Ovary (tissue), 9 donors: ENCODE data around the gene PXDC1. TPM values are rescaled to one million over a fixed set of nuclear protein-coding genes. Genes with fewer than 3 reads are reported as not detected.

Source experiments
- DNase-seq, 5 donors: peaks; one replicate each; pipeline ENCODE4 v3.0.0-alpha.2; 2019 to 2020
- H3K27ac ChIP-seq, 2 donors: fragments of 200-600 bp; one replicate each; pipeline versions ENCODE4 v1.5.1 to v1.8.0; 2019 to 2022
- H3K27me3 ChIP-seq: fragments of 200-600 bp; one replicate; pipeline ENCODE4 v1.8.0; 2022
- H3K36me3 ChIP-seq: fragments of 200-600 bp; sonication (generic); one replicate; pipeline ENCODE4 v1.5.1; 2019
- H3K4me1 ChIP-seq: one replicate; pipeline ENCODE4 v1.8.1; 2013; ENCODE audit warnings: mild to moderate bottlenecking, moderate library complexity; ENCODE audit not compliant: insufficient read depth
- H3K4me3 ChIP-seq: fragments of 200-600 bp; sonication (generic); one replicate; pipeline ENCODE4 v1.5.1; 2017
- H3K9me3 ChIP-seq, 2 donors: fragments of 200-600 bp in 1 of 2; sonication (generic) in 1 of 2; one replicate each; pipeline versions ENCODE4 v1.5.1 to v1.8.1; 2013 to 2019; ENCODE audit warnings: mild to moderate bottlenecking in 1 of 2, moderate library complexity in 1 of 2
- CTCF ChIP-seq, 3 donors: fragments of 450-650 bp in 2 of 3; fragments of 200-600 bp in 1 of 3; IDR thresholded peaks; one replicate each; pipeline versions ENCODE4 v1.5.1 to v1.8.0; 2016 to 2022; ENCODE audit warnings: antibody characterized with exemption in 3 of 3, mild to moderate bottlenecking in 1 of 3
- EP300 ChIP-seq: sonication (generic); formaldehyde crosslinking; IDR thresholded peaks from one replicate; pipeline ENCODE4 v1.6.1; 2017; ENCODE audit warnings: antibody characterized with exemption
- POLR2A ChIP-seq: fragments of 450-650 bp; IDR thresholded peaks from one replicate; pipeline ENCODE4 v1.6.1; 2017; ENCODE audit warnings: antibody characterized with exemption, mild to moderate bottlenecking, moderate library complexity
- WGBS, 3 donors: extraction: QIAGEN DNeasy Blood & Tissue Kit in 1 of 3; methylation state at CpG; one replicate each; pipeline versions ENCODE4 v1.1.5 to v1.1.7; 2013 to 2017; 5-methylcytosine and 5-hydroxymethylcytosine counted together
- intact Hi-C, 4 donors: fragments of 100-400 bp; cut with DNase I; formaldehyde crosslinking; loops; one replicate each; pipeline versions ENCODE4 v1.11.0 to v1.15.1; 2022 to 2023
- polyA plus RNA-seq, 2 donors: library from polyadenylated mRNA; stranded (reverse); fragments of 200-250 nt in 1 of 2; fragments of 350-450 nt in 1 of 2; fragmentation: Illumina TruSeq in 1 of 2; extraction: RNeasy Lipid Tissue Mini Kit (QIAGEN cat#74804) in 1 of 2; gene quantifications; one replicate each; pipeline ENCODE4 v1.2.3, GENCODE V29; 2013 to 2014
- total RNA-seq, 7 donors: library from RNA; depleted of rRNA in 2 of 7; stranded (reverse); fragments of >200 nt in 2 of 7; fragmentation: NEBNext Ultra II Directional in 3 of 7; extraction: Animal tissue kit (Norgen Biotek cat#: 25700) in 3 of 7; gene quantifications; one replicate each; pipeline versions ENCODE4 v1.1.0 to v1.2.4, GENCODE V29; 2016 to 2023
- donor health status: DM: no; HTN: no; CAD: no; lungs with moderate emphysema.
- donor health status: DM: no; HTN: no; CAD: no.
- donor health status: Bipolar disorder and iron deficiency.
- donor health status: DM: yes; HTN: yes; CAD: no.
- donor health status: DM: no; HTN: no; CAD: no.
- donor health status: DM: yes; HTN: yes; CAD: no.

Gene PXDC1
- total and polyA plus RNA-seq, 9 donors: 16.1 to 49.4 (median 23.4) TPM

- Histone ChIP-seq H3K27me3 (no peaks in the 10 kb centered on the region), H3K27ac (peak overlapping the region; percentile 51 to 89), H3K4me1 (peaks cover 3% of the 10 kb centered on the region), H3K4me3 (peak overlapping the region; percentile 87), H3K9me3 (no peaks in the 10 kb centered on the region), H3K36me3 (no peaks in the 10 kb centered on the region)
- DNase-seq: peak in 2 of 5 donors; percentile 52 to 54
- no peak for TF ChIP-seq CTCF (IDR thresholded peaks at IDR 0.05)
- TF ChIP-seq EP300: no peak
- TF ChIP-seq POLR2A: no peak
- WGBS, 3 donors: 63 to 70% (median 69%) methylated on average over 24 of the region's 24 CpGs
- intact Hi-C loops: loop anchor here (5.0 to 10.0 kb wide), 5 partner anchors 96 to 406 kb away; partner anchors contain the start of gene FAM50B (in 2 of the 4)
Observed at GRCh38 chr6:3749067-3749841, 2.3 kb downstream of the PXDC1 start.

DNA sequence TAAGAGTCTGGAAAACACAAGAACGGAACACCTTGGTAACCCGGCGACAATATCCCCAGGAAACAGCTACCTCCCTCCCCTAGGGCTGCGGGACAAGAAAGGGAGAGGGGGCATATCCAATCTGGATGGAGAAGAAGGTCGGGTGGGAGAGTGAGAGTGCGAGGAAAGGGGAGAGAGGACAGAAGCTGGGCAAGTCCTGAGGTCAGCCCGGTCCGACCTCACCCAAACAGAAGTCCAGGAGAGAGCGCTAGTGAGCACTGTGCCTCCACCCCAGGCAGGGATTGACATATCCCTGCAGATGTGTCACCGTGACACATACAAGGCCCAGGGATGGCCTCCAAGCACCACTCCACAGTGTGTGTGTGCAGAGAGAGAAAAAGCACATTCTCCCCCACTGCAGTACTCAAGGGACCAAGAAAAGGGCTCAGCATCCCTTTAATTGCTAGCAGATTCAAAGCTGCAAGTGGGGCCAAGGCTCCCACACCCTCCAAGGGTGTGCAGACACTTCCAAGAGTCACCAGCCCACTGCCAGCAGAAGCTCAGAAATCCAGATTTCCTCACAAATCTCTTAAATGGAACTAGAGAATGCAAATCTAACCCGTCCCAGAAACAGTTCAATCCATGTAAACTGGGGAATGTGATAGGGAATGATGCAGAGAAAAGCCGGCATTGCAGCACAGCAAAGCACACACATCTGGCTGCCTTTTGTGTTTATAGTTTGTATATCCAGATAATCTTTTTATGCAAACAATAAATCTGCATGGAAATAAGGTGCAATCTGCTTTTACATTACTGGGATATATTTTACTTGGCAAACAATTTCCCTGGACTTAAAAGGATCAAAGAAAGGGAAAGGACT is 3.1 kb downstream of the PXDC1 start:
- Histone ChIP-seq H3K27me3 (no peaks in the 10 kb centered on the region), H3K36me3 (no peaks in the 10 kb centered on the region), H3K9me3 (no peaks in the 10 kb centered on the region), H3K4me3 (no peak overlapping the region), H3K4me1 (peaks cover 3% of the 10 kb centered on the region), H3K27ac (no peak overlapping the region)
- 70 to 75% (median 73%) methylated on average over 12 of the region's 12 CpGs for WGBS, 3 donors
- intact Hi-C loops: loop anchor here (5.0 to 10.0 kb wide), 5 partner anchors 96 to 406 kb away; partner anchors contain the start of gene FAM50B (in 2 of the 4)
- peak in 2 of 5 donors; percentile 41 to 50 for DNase-seq
- TF ChIP-seq CTCF (IDR thresholded peaks at IDR 0.05) (no peak), POLR2A (no peak), EP300 (no peak)

DNA sequence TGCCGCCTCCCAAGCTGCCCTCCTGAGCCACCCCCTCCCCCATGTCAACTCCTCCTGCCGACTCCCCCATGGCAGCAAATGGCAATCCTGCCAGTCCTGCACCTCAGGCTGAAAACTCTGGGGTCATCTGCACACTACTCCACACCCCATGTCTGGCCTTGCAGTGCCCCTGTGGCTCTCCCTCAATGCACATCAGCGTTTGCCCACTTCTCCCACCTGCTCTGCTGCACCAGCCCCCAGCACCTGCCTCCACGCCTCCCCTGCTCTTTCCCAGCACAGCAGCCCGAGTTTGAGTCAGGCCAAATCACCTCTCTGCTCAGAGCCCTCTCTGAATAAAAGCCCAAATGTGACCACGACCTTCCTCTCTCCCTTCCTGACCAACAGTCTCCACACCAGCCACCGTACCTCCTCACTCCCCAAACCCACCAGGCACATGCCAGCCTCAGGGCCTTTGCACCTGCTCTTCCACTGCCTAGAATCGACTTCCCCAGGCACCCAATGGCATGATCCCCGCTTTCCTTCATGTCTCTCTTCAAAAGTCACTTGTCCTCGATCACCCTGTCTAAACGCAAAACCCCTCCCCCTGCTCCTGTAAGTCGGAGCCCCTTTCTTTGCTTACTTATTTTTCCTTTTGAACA is 4.3 kb downstream of the PXDC1 start:
- TF ChIP-seq CTCF (IDR thresholded peaks at IDR 0.05): no peak
- no peak for TF ChIP-seq POLR2A
- TF ChIP-seq EP300: no peak
- Histone ChIP-seq H3K36me3 (no peaks in the 10 kb centered on the region), H3K27me3 (no peaks in the 10 kb centered on the region), H3K27ac (no peak overlapping the region), H3K4me1 (peaks cover 7% of the 10 kb centered on the region), H3K9me3 (no peaks in the 10 kb centered on the region), H3K4me3 (no peak overlapping the region)
- DNase-seq: peak in 1 of 5 donors; percentile 24
- 86 to 93% (median 88%) methylated on average over 12 of the region's 12 CpGs for whole genome bisulfite sequencing, 3 donors
- intact Hi-C loops: loop anchor here (5.0 to 10.0 kb wide), 5 partner anchors 98 to 408 kb away; partner anchors contain the start of gene FAM50B (in 2 of the 4)

- intact Hi-C loops: loop anchor here (5.0 to 10.0 kb wide), 5 partner anchors 98 to 408 kb away; partner anchors contain the start of gene FAM50B (in 2 of the 4)
- Histone ChIP-seq H3K9me3 (no peaks in the 10 kb centered on the region), H3K36me3 (no peaks in the 10 kb centered on the region), H3K4me3 (no peak overlapping the region), H3K27me3 (no peaks in the 10 kb centered on the region), H3K27ac (no peak overlapping the region), H3K4me1 (peaks cover 7% of the 10 kb centered on the region)
- no peak for DNase-seq
- 83 to 88% (median 87%) methylated on average over 8 of the region's 8 CpGs for WGBS, 3 donors
- TF ChIP-seq EP300 (no peak), CTCF (IDR thresholded peaks at IDR 0.05) (no peak), POLR2A (no peak)
Observed at GRCh38 chr6:3746696-3747095, 4.8 kb downstream of the PXDC1 start.
